ENCODE results near the gene A2M.

Gene A2M

GRCh38 chr12:9123781-9124382 is 8.2 kb upstream of the A2M start:
- no peak for DNase-seq (ENCODE audit: low spot score)
- TF ChIP-seq CTCF (IDR thresholded peaks at IDR 0.05; ENCODE audit: extremely low read depth, insufficient read depth, missing control alignments): no peak
- in situ Hi-C loops (cut with MboI; ENCODE audit: low pct_unique_long_range_greater_than_20kb, low sequenced_read_pairs, unreplicated experiment): no loop called here

- in situ Hi-C loops (cut with MboI; ENCODE audit: low pct_unique_long_range_greater_than_20kb, low sequenced_read_pairs, unreplicated experiment): no loop called here
- no peak for DNase-seq (ENCODE audit: low spot score)
- no peak for TF ChIP-seq CTCF (IDR thresholded peaks at IDR 0.05; ENCODE audit: extremely low read depth, insufficient read depth, missing control alignments)
Observed at GRCh38 chr12:9122091-9122609, 6.4 kb upstream of the A2M start.

- TF ChIP-seq CTCF (IDR thresholded peaks at IDR 0.05; ENCODE audit: extremely low read depth, insufficient read depth, missing control alignments): no peak
- DNase-seq (ENCODE audit: low spot score): no peak
- in situ Hi-C loops (cut with MboI; ENCODE audit: low pct_unique_long_range_greater_than_20kb, low sequenced_read_pairs, unreplicated experiment): no loop called here
Observed at GRCh38 chr12:9120487-9121184, 4.9 kb upstream of the A2M start.

- TF ChIP-seq CTCF (IDR thresholded peaks at IDR 0.05; ENCODE audit: extremely low read depth, insufficient read depth, missing control alignments): no peak
- in situ Hi-C loops (cut with MboI; ENCODE audit: low pct_unique_long_range_greater_than_20kb, low sequenced_read_pairs, unreplicated experiment): no loop called here
- no peak for DNase-seq (ENCODE audit: low spot score)
Observed at GRCh38 chr12:9118158-9118557, 2.4 kb upstream of the A2M start.

- in situ Hi-C loops (cut with MboI; ENCODE audit: low pct_unique_long_range_greater_than_20kb, low sequenced_read_pairs, unreplicated experiment): no loop called here
- no peak for TF ChIP-seq CTCF (IDR thresholded peaks at IDR 0.05; ENCODE audit: extremely low read depth, insufficient read depth, missing control alignments)
- DNase-seq (ENCODE audit: low spot score): no peak
Observed at GRCh38 chr12:9114946-9115345, 773 bp downstream of the A2M start.

- in situ Hi-C loops (cut with MboI; ENCODE audit: low pct_unique_long_range_greater_than_20kb, low sequenced_read_pairs, unreplicated experiment): no loop called here
- DNase-seq (ENCODE audit: low spot score): no peak
- TF ChIP-seq CTCF (IDR thresholded peaks at IDR 0.05; ENCODE audit: extremely low read depth, insufficient read depth, missing control alignments): no peak
Observed at GRCh38 chr12:9113987-9114309, 1.8 kb downstream of the A2M start.

Measured in GM13977 (cell line).